ENCODE data around the gene LMBR1. TPM values are rescaled to one million over a fixed set of nuclear protein-coding genes. Genes with fewer than 3 reads are reported as not detected.

The LMBR1 gene
- total RNA-seq, 1 donor from 2014 or later, result 100 TPM

GRCh38 chr7:156764016-156764669 lies 128.8 kb downstream of the LMBR1 start:
- peak; percentile 33 for DNase-seq (ENCODE audit: low read depth, low spot score)

- DNase-seq (ENCODE audit: low read depth, low spot score), result no peak
Observed at GRCh38 chr7:156759579-156760202, 133.3 kb downstream of the LMBR1 start.

- DNase-seq (ENCODE audit: low read depth, low spot score), result no peak
Observed at GRCh38 chr7:156759143-156759542, 133.8 kb downstream of the LMBR1 start.

GRCh38 chr7:156754201-156754600 lies 138.8 kb downstream of the LMBR1 start:
- no peak for DNase-seq (ENCODE audit: low read depth, low spot score)

GRCh38 chr7:156753630-156754029 lies 139.4 kb downstream of the LMBR1 start:
- DNase-seq (ENCODE audit: low read depth, low spot score), result no peak

- no peak for DNase-seq (ENCODE audit: low read depth, low spot score)
Observed at GRCh38 chr7:156753229-156753560, 139.8 kb downstream of the LMBR1 start.

- DNase-seq (ENCODE audit: low read depth, low spot score), result no peak
Observed at GRCh38 chr7:156752367-156753228, 140.4 kb downstream of the LMBR1 start.

- no peak for DNase-seq (ENCODE audit: low read depth, low spot score)
Observed at GRCh38 chr7:156751319-156751718, 141.7 kb downstream of the LMBR1 start.

GRCh38 chr7:156747718-156748117 lies 145.3 kb downstream of the LMBR1 start:
- DNase-seq (ENCODE audit: low read depth, low spot score), result no peak

- no peak for DNase-seq (ENCODE audit: low read depth, low spot score)
Observed at GRCh38 chr7:156746891-156747290, 146.1 kb downstream of the LMBR1 start.

GRCh38 chr7:156739596-156739995 lies 153.4 kb downstream of the LMBR1 start:
- no peak for DNase-seq (ENCODE audit: low read depth, low spot score)

GRCh38 chr7:156735851-156736250 lies 157.1 kb downstream of the LMBR1 start:
- DNase-seq (ENCODE audit: low read depth, low spot score), result peak; percentile 59

- no peak for DNase-seq (ENCODE audit: low read depth, low spot score)
Observed at GRCh38 chr7:156733638-156734037, 159.3 kb downstream of the LMBR1 start.

- no peak for DNase-seq (ENCODE audit: low read depth, low spot score)
Observed at GRCh38 chr7:156732091-156732625, 160.8 kb downstream of the LMBR1 start.

GRCh38 chr7:156731651-156732050 lies 161.3 kb downstream of the LMBR1 start:
- no peak for DNase-seq (ENCODE audit: low read depth, low spot score)

GRCh38 chr7:156725936-156726335 lies 167.0 kb downstream of the LMBR1 start:
- no peak for DNase-seq (ENCODE audit: low read depth, low spot score)

- no peak for DNase-seq (ENCODE audit: low read depth, low spot score)
Observed at GRCh38 chr7:156725073-156725472, 167.9 kb downstream of the LMBR1 start.

GRCh38 chr7:156722043-156722826 lies 170.7 kb downstream of the LMBR1 start:
- no peak for DNase-seq (ENCODE audit: low read depth, low spot score)

- DNase-seq (ENCODE audit: low read depth, low spot score), result no peak
Observed at GRCh38 chr7:156703773-156704482, 189.1 kb downstream of the LMBR1 start.

GRCh38 chr7:156703209-156703608 lies 189.8 kb downstream of the LMBR1 start:
- DNase-seq (ENCODE audit: low read depth, low spot score), result no peak

GRCh38 chr7:156702399-156702798 lies 190.6 kb downstream of the LMBR1 start:
- DNase-seq (ENCODE audit: low read depth, low spot score), result no peak
